GM12874 (cell line): ENCODE data around the gene POLE4.

ENCODE experiments used
- TF ChIP-seq, protein P1 (sequence below): IDR thresholded peaks from 2 replicates; pipeline ENCODE4 v1.5.1; 2011; ENCODE audit warnings: low read depth, mild to moderate bottlenecking, control low read depth, low read length, moderate library complexity; ENCODE audit not compliant: insufficient read depth

Gene POLE4

DNA sequence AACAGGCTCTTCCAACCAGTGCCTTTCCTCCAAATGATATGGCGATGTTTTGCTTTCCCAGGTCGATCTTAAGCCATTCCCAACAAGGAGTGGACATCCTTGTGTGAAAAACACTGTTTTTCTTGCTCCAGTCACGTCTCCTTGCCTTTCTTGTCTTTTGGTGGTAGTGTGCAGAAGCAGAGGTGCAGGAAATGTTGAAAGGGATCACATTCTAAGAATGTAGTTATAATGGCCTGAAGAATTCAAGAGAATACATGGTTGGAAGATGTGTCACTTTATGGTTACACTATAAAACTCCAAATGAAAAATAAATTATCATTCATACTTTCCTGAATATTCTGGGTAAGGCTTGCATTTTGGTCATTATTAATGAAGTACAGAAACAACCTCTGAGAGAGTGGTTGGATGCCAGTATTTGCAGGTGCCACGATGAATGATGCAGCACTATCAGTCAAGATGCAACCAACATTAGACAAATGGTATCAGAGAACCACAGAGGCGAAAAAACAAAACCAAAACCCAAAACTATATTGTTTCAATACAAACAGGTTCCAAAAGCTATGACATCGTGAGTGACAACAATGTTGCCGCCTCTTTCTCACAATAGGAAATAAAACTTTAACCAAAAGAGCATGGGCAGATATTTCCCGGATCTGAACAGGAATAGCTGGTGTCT is 27.5 kb upstream of the POLE4 start:
- TF ChIP-seq, protein P1, sequence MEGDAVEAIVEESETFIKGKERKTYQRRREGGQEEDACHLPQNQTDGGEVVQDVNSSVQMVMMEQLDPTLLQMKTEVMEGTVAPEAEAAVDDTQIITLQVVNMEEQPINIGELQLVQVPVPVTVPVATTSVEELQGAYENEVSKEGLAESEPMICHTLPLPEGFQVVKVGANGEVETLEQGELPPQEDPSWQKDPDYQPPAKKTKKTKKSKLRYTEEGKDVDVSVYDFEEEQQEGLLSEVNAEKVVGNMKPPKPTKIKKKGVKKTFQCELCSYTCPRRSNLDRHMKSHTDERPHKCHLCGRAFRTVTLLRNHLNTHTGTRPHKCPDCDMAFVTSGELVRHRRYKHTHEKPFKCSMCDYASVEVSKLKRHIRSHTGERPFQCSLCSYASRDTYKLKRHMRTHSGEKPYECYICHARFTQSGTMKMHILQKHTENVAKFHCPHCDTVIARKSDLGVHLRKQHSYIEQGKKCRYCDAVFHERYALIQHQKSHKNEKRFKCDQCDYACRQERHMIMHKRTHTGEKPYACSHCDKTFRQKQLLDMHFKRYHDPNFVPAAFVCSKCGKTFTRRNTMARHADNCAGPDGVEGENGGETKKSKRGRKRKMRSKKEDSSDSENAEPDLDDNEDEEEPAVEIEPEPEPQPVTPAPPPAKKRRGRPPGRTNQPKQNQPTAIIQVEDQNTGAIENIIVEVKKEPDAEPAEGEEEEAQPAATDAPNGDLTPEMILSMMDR: no peak

DNA sequence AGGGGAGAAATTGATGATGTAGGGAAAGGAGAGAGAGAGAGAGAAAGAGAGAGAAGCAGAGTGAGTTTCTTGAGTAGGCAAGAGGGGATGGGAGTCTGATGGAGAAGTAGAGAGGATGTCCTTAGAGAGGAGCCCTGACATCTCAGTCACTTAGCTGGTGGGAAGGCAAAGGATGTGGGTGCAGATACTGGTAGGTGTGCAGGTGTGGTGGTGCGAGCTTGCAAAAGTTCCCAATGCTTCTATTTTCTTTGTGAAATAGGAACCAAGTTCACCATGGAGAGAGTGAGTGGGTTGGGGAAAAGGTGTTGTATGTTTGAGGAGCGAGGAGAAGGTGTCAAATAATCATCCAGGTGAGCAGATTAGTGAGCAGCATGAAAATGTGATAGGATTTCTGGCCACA is 26.5 kb upstream of the POLE4 start:
- TF ChIP-seq, protein P1: no peak

DNA sequence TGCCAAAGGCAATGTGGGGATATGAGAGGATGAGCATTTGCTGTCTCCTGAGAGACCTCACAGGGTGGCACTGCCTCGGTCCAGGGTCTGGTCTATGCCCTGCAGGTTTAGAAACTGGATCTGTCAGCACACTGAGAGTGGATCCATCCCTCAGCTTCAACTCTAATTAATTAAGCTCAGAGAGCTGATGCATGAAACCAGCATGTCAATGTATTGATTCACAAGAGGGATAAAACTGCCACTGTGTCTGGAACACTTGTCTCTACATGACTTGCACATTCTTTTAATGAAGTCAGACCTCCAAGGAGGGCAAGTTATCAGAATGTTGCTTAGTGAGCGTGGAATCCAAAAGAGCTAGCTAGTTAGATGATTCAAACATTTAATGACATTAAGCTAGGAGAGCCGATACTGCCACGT is 22.5 kb upstream of the POLE4 start:
- TF ChIP-seq, protein P1: no peak

DNA sequence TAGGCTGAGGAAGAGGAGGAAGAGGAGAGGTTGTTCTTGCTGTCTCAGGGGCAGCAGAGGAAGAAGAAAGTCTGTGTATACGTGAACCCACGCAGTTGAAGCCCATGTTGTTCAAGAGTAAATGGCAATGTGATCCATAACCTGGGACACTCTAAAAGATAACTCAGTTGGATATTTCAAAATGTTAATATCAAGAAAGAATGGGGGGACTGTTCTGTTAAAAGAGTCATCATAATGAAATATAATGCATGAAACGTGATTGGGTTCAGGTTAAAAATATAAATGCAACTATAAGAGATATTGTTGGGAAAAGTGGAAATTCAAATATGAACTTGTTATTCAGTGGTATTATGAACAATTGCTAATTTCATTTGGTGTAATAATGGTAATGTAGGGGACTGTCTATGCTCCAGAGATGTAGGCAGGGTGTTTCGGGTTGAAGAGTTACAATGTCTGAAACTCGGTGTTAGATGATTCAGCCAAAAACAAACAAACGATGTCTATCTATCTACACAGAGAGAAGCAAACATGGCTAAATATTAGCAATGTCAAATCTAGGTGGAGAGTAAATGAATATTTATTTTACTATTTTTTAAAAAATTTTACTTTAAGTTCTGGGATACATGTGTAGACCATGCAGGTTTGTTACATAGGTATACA is 21.1 kb upstream of the POLE4 start:
- TF ChIP-seq, protein P1: no peak

DNA sequence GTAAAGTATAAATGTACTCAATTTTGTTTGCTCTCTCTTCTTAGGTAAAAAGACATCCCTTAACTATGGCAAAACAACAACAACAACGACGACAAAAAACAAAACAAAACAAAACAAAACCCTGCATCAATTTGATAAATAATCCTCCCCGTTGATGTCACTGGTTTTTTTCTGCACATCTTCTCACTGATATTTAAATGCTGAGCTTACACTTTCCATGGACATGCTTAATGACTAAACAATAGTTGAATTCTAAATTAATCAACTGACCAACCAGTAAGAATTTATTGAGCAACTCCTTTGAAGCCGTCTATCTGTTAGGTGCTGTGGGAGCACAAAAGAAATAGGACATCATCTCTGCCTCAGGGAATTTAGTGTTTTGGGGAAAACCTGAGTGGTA is 20.2 kb upstream of the POLE4 start:
- TF ChIP-seq, protein P1: no peak

DNA sequence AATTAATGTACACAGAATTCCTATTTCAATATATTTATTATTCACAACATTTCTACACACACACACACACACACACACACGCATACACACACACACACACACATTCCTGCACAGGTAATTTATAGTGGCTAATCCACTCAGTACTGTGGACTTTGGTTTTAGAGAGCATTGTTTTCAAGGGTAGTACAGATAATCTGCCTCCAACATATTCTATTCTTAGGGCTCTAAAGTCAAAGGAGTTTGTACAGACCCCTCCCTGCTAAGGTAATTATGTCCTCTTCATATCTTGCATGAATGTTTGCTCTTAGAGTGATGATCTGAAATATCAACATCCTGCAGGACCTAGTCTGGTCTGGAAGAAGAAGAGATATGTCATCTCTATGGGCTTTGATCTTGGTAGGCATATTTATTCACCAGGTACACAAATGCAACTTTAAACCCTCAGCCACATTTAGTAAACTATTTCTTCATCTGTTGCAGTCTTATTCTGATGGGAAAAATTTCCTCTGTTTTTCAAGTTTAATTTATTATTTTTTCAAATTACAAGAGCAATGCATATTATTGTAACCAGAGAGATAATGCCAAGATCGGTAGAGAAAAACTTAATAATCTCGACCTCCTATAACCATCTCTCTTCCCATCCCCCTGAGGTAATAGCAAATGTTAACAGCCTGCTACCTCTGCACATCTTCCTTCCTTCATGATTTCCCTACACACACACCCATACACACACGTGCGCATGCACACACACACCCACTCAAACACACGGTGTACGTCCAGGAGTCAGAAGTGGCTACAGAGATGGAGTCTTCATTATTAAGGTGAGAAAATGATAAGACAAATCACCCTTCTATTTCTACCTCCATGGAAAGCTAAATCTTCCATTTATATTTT is 18.3 kb upstream of the POLE4 start:
- TF ChIP-seq, protein P1: no peak

DNA sequence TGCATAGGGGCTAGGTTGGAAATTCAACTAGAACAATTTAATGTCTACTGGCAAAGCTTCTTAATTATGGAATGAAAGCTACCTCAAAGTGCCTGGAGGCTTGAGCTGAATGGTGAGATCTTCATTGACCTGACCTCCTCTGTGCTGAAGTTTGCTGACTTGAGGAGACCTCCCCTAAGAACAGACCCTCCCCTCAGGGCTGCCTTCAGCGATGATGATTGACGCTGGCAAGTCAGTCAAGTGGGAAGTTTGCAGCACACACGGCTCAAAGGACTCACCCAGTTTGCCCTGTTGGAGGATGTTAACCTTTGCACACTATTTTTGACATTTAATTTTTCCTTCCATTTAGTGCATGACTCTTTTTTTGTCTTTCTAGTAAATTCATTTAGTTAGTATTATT is 17.2 kb upstream of the POLE4 start:
- TF ChIP-seq, protein P1: no peak
